SK-N-SH (cell line): Measurements from ENCODE around the gene SEPTIN14. TPM values are rescaled to one million over a fixed set of nuclear protein-coding genes. Genes with fewer than 3 reads are reported as not detected.
A peak's percentile ranks its signal among the peaks of the same experiment; 100 is the strongest.

Experiments used
- CTCF ChIA-PET: fragments of 300-600, 350-600 bp; formaldehyde crosslinking; extraction: SDS; loops from one replicate; lab custom pipeline; 2021; lab: Yijun Ruan, JAX
- POLR2A ChIA-PET: fragments of 350-600 bp; sonication (Branson Sonifier 250); formaldehyde crosslinking; extraction: SDS; loops from one replicate; lab custom pipeline; 2020; ENCODE audit warnings: antibody characterized with exemption, inconsistent platforms; lab: Yijun Ruan, JAX
- DNase-seq: peaks from one replicate; pipeline ENCODE4 v3.0.0; 2012
- H2AFZ ChIP-seq: fragments of 200-600 bp; sonication (generic); 2 replicates; pipeline ENCODE4 v1.8.1; 2016; ENCODE audit warnings: antibody characterized with exemption, mild to moderate bottlenecking, low read depth
- H3F3A ChIP-seq: fragments of 200-600 bp; sonication (generic); replicated peaks from 2 replicates; pipeline ENCODE3; 2016; ENCODE audit warnings: antibody characterized with exemption, mild to moderate bottlenecking; ENCODE audit not compliant: insufficient read depth
- H3K27ac ChIP-seq, 2 experiments: fragments of 200-500 bp in 1 of 2; fragments of 200-600 bp in 1 of 2; sonication (Bioruptor generic) in 1 of 2; sonication (generic), shearing (Covaris generic) in 1 of 2; 2 replicates each; pipeline versions ENCODE4 v1.5.1 to v1.6.1; 2014 to 2016; ENCODE audit warnings: low read depth in 2 of 2, inconsistent platforms in 1 of 2, low read length in 1 of 2, mild to moderate bottlenecking in 1 of 2, mixed read lengths in 1 of 2
- H3K27me3 ChIP-seq: fragments of 200-600 bp; sonication (generic), shearing (Covaris generic); 2 replicates; pipeline ENCODE4 v1.6.1; 2016; ENCODE audit warnings: mixed run types; ENCODE audit not compliant: insufficient read depth
- H3K36me3 ChIP-seq, 2 experiments: fragments of 200-500 bp in 1 of 2; fragments of 200-600 bp in 1 of 2; sonication (Bioruptor generic) in 1 of 2; sonication (generic) in 1 of 2; replicated peaks in 1 of 2; 2 replicates each; pipeline versions ENCODE3 to v1.5.1; 2014 to 2016; ENCODE audit warnings: low read length in 1 of 2, mild to moderate bottlenecking in 1 of 2; ENCODE audit not compliant: insufficient read depth in 2 of 2, control insufficient read depth in 1 of 2
- H3K4me1 ChIP-seq, 2 experiments: fragments of 200-500 bp in 1 of 2; fragments of 200-600 bp in 1 of 2; sonication (Bioruptor generic) in 1 of 2; sonication (generic), shearing (Covaris generic) in 1 of 2; 2 replicates each; pipeline versions ENCODE4 v1.5.1 to v1.6.1; 2014 to 2016; ENCODE audit warnings: low read depth in 1 of 2, low read length in 1 of 2, mixed run types in 1 of 2; ENCODE audit not compliant: insufficient read depth in 2 of 2, control insufficient read depth in 1 of 2
- H3K4me2 ChIP-seq: fragments of 200-600 bp; sonication (generic), shearing (Covaris generic); 2 replicates; pipeline ENCODE4 v1.6.1; 2017; ENCODE audit warnings: mixed run types
- H3K4me3 ChIP-seq, 2 experiments: fragments of 200-500 bp in 1 of 2; fragments of 200-600 bp in 1 of 2; sonication (Bioruptor generic) in 1 of 2; sonication (generic), shearing (Covaris generic) in 1 of 2; 2 replicates each; pipeline versions ENCODE4 v1.5.1 to v1.8.1; 2014 to 2016; ENCODE audit warnings: low read depth in 2 of 2, inconsistent platforms in 1 of 2, low read length in 1 of 2, mild to moderate bottlenecking in 1 of 2, mixed read lengths in 1 of 2, moderate library complexity in 1 of 2
- H3K79me2 ChIP-seq: fragments of 200-600 bp; sonication (generic); 2 replicates; pipeline ENCODE4 v1.8.1; 2017; ENCODE audit warnings: mild to moderate bottlenecking; ENCODE audit not compliant: insufficient read depth
- H3K9ac ChIP-seq: fragments of 200-600 bp; sonication (generic); 2 replicates; pipeline ENCODE4 v1.6.1; 2017; ENCODE audit warnings: mixed run types
- H3K9me2 ChIP-seq: fragments of 200-600 bp; sonication (generic); 2 replicates; pipeline ENCODE4 v1.6.1; 2017; ENCODE audit warnings: mixed run types
- H3K9me3 ChIP-seq: fragments of 200-600 bp; sonication (generic); 2 replicates; pipeline ENCODE4 v1.6.1; 2017; ENCODE audit warnings: mixed run types, mild to moderate bottlenecking, moderate library complexity
- H4K20me1 ChIP-seq: fragments of 200-600 bp; sonication (generic); 2 replicates; pipeline ENCODE4 v1.6.1; 2017; ENCODE audit warnings: mild to moderate bottlenecking, mixed run types; ENCODE audit not compliant: insufficient read depth
- CHD2 ChIP-seq: fragments of 150-350 bp; IDR thresholded peaks from 2 replicates; pipeline ENCODE4 v1.6.1; 2018; ENCODE audit warnings: low read length; ENCODE audit not compliant: partially characterized antibody
- ELF1 ChIP-seq: IDR thresholded peaks from 2 replicates; pipeline ENCODE4 v1.4.0; 2012
- EP300 ChIP-seq, 2 experiments: IDR thresholded peaks; 2 replicates each; pipeline versions ENCODE4 v1.4.0 to v1.6.1; 2012; ENCODE audit warnings: borderline replicate concordance in 1 of 2, low read depth in 1 of 2, low read length in 1 of 2
- EZH2phosphoT487 ChIP-seq: fragments of 200-600 bp; sonication (generic); IDR thresholded peaks from 2 replicates; pipeline ENCODE4 v1.6.1; 2017; ENCODE audit warnings: low read depth, mixed run types, mild to moderate bottlenecking, antibody characterized with exemption, moderate library complexity, borderline replicate concordance
- FOSL2 ChIP-seq: IDR thresholded peaks from 2 replicates; pipeline ENCODE4 v1.4.0; 2012; ENCODE audit warnings: low read depth, mild to moderate bottlenecking, moderate library complexity, borderline replicate concordance
- FOXM1 ChIP-seq: IDR thresholded peaks from 2 replicates; pipeline ENCODE4 v1.4.0; 2012; ENCODE audit warnings: low read depth, mild to moderate bottlenecking
- GABPA ChIP-seq: IDR thresholded peaks from 2 replicates; pipeline ENCODE4 v1.4.0; 2012; ENCODE audit warnings: low read depth, mild to moderate bottlenecking
- IRF3 ChIP-seq: fragments of 150-350 bp; IDR thresholded peaks from 2 replicates; pipeline ENCODE4 v1.6.1; 2016; ENCODE audit warnings: mild to moderate bottlenecking, low read depth, low read length
- MXI1 ChIP-seq: IDR thresholded peaks from 2 replicates; pipeline ENCODE4 v1.6.1; 2012; ENCODE audit warnings: mild to moderate bottlenecking, low read depth, low read length, improper control_type of control experiment
- NRF1 ChIP-seq: IDR thresholded peaks from 2 replicates; pipeline ENCODE4 v1.6.1; 2012; ENCODE audit warnings: low read depth, mild to moderate bottlenecking, low read length
- RCOR1 ChIP-seq: fragments of 150-350 bp; IDR thresholded peaks from 2 replicates; pipeline ENCODE4 v1.6.1; 2017; ENCODE audit warnings: antibody characterized with exemption, low read length
- RFX5 ChIP-seq: IDR thresholded peaks from 2 replicates; pipeline ENCODE4 v1.6.1; 2012; ENCODE audit warnings: mild to moderate bottlenecking, improper control_type of control experiment, low read length
- TAF1 ChIP-seq: IDR thresholded peaks from 2 replicates; pipeline ENCODE4 v1.6.1; 2012; ENCODE audit warnings: low read depth, mild to moderate bottlenecking, low read length, moderate library complexity, borderline replicate concordance
- TEAD4 ChIP-seq: IDR thresholded peaks from 2 replicates; pipeline ENCODE4 v1.4.0; 2012; ENCODE audit warnings: mild to moderate bottlenecking, borderline replicate concordance; ENCODE audit not compliant: insufficient read depth
- USF1 ChIP-seq: IDR thresholded peaks from 2 replicates; pipeline ENCODE4 v1.4.0; 2012; ENCODE audit warnings: low read depth, borderline replicate concordance
- USF2 ChIP-seq: fragments of 150-350 bp; IDR thresholded peaks from 2 replicates; pipeline ENCODE4 v1.6.1; 2017; ENCODE audit warnings: antibody characterized with exemption, low read length, low read depth, borderline replicate concordance
- WGBS: methylation state at CpG from one replicate; pipeline ENCODE4 v1.1.6; 2017; ENCODE audit warnings: low lambda C conversion rate; 5-methylcytosine and 5-hydroxymethylcytosine counted together
- polyA plus RNA-seq, 3 experiments: library from polyadenylated mRNA; depleted of rRNA; stranded (reverse); fragments of >200 nt; gene quantifications; 2 replicates each; pipeline ENCODE4 v1.2.3, GENCODE V29; 2012

Gene SEPTIN14
- polyA plus RNA-seq, 1 of the 3 experiments (the other 2 are of a cell fraction), result not detected

- CTCF ChIA-PET, result no interaction called here
- 17% methylated on average over 11 of the region's 11 CpGs for WGBS
- Histone ChIP-seq H3K27ac (no peak overlapping the region), H3K36me3 (no peaks in the 10 kb centered on the region)
- TF ChIP-seq EP300 (IDR thresholded peaks at IDR 0.05; ENCODE audit: borderline replicate concordance in 1 of 2, low read depth in 1 of 2, low read length in 1 of 2), result no peak
- no peak for TF ChIP-seq RFX5
- TF ChIP-seq FOSL2, result no peak
- TF ChIP-seq TAF1, result no peak
- TF ChIP-seq FOXM1, result no peak
- no peak for TF ChIP-seq MXI1
- no peak for TF ChIP-seq TEAD4
- TF ChIP-seq USF2, result no peak
- no peak for TF ChIP-seq EZH2phosphoT487
- TF ChIP-seq GABPA, result no peak
- TF ChIP-seq, all 33 proteins: peak for 0
- H3K4me2 ChIP-seq, result no peak overlapping the region
- H3K4me3 ChIP-seq, result no peak overlapping the region
- peak; percentile 29 for DNase-seq
- no peaks in the 10 kb centered on the region for H4K20me1 ChIP-seq
- H3K9me2 ChIP-seq, result no peaks in the 10 kb centered on the region
- H3F3A ChIP-seq, result no peaks in the 10 kb centered on the region
- H3K9me3 ChIP-seq, result no peaks in the 10 kb centered on the region
- H3K27me3 ChIP-seq, result no peaks in the 10 kb centered on the region; the same call in 1 of the 2 replicates
- no peak overlapping the region for H3K9ac ChIP-seq
- POLR2A ChIA-PET, result no interaction called here
- H2AFZ ChIP-seq, result no peak overlapping the region
- H3K4me1 ChIP-seq, result no peaks in the 10 kb centered on the region
- H3K79me2 ChIP-seq, result no peaks in the 10 kb centered on the region
These were observed 87.5 kb downstream of the SEPTIN14 start for GRCh38 chr7:55775051-55775420.

- Histone ChIP-seq H3K79me2 (no peaks in the 10 kb centered on the region), H3K27ac (no peak overlapping the region), H3K27me3 (no peaks in the 10 kb centered on the region; the same call in 1 of the 2 replicates), H3K36me3 (no peaks in the 10 kb centered on the region), H3K9me2 (no peaks in the 10 kb centered on the region), H3K4me1 (no peaks in the 10 kb centered on the region), H3K9me3 (no peaks in the 10 kb centered on the region), H2AFZ (no peak overlapping the region), H3K4me2 (no peak overlapping the region), H3F3A (no peaks in the 10 kb centered on the region), H3K4me3 (no peak overlapping the region), H4K20me1 (no peaks in the 10 kb centered on the region), H3K9ac (no peak overlapping the region)
- 39% methylated on average over 14 of the region's 14 CpGs for WGBS
- ChIA-PET CTCF (no interaction called here), POLR2A (no interaction called here)
- peak; percentile 33 for DNase-seq
- TF ChIP-seq ELF1 (no peak), IRF3 (no peak), NRF1 (no peak), CHD2 (no peak), TEAD4 (no peak), RCOR1 (no peak), GABPA (no peak), USF1 (no peak)
These were observed 88.1 kb downstream of the SEPTIN14 start for GRCh38 chr7:55774327-55775050.
